A673 (cell line): ENCODE data around the gene GALNT16.

Source experiments
- EZH2 ChIP-seq: fragments of 200-600 bp; sonication (generic); IDR thresholded peaks from 2 replicates; pipeline ENCODE4 v1.6.1; 2017; ENCODE audit warnings: borderline replicate concordance, low read depth, mild to moderate bottlenecking, mixed read lengths, antibody characterized with exemption, low read length; ENCODE audit not compliant: poor library complexity, severe bottlenecking
- TF ChIP-seq, protein P1 (sequence below): fragments of 300-800, 200-600 bp; sonication (generic); conservative IDR thresholded peaks from 2 replicates; pipeline ENCODE4 v1.5.1; 2017; ENCODE audit warnings: low read depth, mild to moderate bottlenecking, antibody characterized with exemption, low read length, moderate library complexity, mixed read lengths

DNA sequence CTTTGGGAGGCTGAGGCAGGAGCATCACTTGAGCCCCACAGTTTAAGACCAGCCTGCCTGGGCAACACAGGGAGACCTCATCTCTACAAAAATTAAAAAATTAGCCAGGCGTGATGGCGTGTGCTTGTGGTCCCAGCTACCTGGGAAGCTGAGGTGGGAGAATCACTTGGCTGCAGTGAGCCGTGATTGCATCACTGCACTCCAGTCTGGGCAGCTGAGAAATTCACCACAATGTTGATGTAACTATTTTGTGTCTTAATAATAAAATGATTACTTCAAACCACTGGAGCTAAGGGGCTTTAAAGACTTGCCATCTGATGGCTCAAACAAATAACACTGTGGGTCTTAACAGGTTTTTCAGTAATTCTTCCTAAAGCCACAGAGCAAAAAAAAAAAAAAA lies 127.4 kb downstream of the GALNT16 start:
- TF ChIP-seq, protein P1, sequence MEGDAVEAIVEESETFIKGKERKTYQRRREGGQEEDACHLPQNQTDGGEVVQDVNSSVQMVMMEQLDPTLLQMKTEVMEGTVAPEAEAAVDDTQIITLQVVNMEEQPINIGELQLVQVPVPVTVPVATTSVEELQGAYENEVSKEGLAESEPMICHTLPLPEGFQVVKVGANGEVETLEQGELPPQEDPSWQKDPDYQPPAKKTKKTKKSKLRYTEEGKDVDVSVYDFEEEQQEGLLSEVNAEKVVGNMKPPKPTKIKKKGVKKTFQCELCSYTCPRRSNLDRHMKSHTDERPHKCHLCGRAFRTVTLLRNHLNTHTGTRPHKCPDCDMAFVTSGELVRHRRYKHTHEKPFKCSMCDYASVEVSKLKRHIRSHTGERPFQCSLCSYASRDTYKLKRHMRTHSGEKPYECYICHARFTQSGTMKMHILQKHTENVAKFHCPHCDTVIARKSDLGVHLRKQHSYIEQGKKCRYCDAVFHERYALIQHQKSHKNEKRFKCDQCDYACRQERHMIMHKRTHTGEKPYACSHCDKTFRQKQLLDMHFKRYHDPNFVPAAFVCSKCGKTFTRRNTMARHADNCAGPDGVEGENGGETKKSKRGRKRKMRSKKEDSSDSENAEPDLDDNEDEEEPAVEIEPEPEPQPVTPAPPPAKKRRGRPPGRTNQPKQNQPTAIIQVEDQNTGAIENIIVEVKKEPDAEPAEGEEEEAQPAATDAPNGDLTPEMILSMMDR = no peak
- no peak for TF ChIP-seq EZH2
